DMS79 (cell line): ENCODE measurements around the gene PRPF40B.
A peak's percentile ranks its signal among the peaks of the same experiment; 100 is the strongest.

Experiments used
- DNase-seq: peaks from one replicate; lab custom pipeline; 2025; lab: John Stamatoyannopoulos, UW

Gene PRPF40B

GRCh38 chr12:49659753-49660152, 36.4 kb downstream of the PRPF40B start:
- DNase-seq, result no peak

- DNase-seq, result no peak
Measured at GRCh38 chr12:49661191-49661590, 37.8 kb downstream of the PRPF40B start.

GRCh38 chr12:49661746-49662145, 38.4 kb downstream of the PRPF40B start:
- no peak for DNase-seq

GRCh38 chr12:49662998-49663843, 39.9 kb downstream of the PRPF40B start:
- DNase-seq, result no peak

GRCh38 chr12:49664167-49664566, 40.8 kb downstream of the PRPF40B start:
- DNase-seq, result no peak

GRCh38 chr12:49664591-49665239, 41.4 kb downstream of the PRPF40B start:
- no peak for DNase-seq

- DNase-seq, result no peak
Measured at GRCh38 chr12:49665384-49665783, 42.0 kb downstream of the PRPF40B start.

DNA sequence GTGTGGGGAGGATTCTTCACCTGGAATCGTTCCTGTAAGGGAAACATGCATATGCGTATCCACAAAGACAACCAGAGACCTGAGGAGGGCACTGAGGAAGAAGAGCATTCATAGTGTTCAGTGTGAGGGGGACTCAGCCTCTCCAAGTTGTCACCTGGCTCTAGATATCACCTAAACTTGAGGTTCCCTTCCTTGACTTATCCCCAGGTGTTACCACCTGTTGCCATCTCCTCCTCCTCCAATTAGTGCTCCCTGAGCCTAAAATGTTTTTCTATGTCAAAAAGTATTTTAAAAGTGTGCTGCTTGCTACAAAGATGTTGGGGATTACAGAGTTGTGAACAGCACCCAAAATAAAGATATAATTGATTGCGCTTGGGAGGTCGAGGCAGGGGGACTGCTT, 42.8 kb downstream of the PRPF40B start:
- no peak for DNase-seq

DNA sequence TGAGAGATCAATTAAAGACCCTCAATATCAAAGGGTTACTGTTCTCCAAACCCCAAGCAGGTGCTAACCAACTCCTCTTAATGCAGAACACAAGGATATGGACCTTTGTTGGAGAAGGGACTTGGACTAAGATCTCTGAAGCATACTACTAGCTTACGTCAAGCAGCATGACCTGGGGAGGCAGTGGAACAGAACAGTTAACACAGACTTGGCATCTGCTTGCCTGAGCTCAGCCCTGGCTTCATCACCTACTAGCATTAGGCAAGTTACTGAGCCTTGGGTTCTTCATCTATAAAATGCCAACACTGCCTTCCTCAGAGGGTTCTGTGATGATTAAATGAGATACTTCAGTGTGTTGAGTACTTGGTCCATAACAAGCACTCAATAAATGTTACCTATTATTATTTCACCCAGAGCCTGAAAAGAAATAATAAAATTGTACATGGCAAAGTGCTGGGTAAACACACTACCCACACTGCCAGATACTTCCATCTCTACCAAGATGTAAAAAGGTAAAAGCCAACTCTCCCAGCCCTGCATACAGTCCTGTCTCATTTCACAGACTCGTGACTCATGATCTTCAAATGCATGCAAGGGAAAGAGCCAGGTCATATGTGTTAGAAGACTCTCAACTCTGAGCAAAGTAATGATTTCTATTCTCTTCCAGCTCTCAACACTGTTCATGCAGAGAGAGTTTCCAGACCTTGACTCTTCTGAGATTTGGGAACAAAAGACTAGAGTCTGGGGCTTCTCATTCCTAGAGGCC, 44.1 kb downstream of the PRPF40B start:
- DNase-seq, result no peak

- no peak for DNase-seq
Measured at GRCh38 chr12:49669796-49670195, 46.4 kb downstream of the PRPF40B start.

DNA sequence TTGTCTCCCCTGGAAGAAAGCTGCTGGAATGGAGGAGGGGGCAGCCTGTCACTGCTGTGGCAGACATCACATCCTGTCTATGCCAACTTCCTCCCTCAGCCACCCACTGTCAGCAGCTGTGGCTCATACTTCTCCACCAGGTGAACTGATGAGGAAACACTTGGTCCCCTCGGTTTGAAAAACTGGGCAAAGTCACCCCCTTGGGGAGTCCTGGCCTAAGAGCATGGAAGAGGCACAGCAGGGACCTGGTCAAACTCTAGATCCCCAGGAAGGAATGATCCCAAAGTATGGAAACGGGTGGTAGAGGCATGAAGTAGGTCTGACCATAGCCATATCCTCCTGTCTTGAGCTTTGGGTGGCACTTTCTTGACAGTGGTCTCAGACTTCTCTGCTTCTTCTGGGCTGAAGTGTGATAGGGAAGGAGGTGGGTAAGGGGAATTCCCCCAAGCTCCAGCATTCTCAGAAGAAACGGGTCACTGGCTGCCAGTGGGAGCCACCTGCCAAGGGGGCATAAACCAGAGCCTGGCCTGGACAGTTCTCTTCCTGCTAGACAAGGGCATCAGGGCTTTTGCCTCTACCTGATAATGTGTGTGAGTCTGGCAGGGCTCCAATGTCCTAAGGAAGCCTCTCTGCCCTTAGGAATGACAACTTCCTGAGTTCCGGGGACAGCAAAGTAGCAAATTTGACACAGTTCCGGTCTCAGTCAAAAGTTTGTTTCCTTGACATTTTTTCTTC, 47.8 kb downstream of the PRPF40B start:
- DNase-seq, result no peak

DNA sequence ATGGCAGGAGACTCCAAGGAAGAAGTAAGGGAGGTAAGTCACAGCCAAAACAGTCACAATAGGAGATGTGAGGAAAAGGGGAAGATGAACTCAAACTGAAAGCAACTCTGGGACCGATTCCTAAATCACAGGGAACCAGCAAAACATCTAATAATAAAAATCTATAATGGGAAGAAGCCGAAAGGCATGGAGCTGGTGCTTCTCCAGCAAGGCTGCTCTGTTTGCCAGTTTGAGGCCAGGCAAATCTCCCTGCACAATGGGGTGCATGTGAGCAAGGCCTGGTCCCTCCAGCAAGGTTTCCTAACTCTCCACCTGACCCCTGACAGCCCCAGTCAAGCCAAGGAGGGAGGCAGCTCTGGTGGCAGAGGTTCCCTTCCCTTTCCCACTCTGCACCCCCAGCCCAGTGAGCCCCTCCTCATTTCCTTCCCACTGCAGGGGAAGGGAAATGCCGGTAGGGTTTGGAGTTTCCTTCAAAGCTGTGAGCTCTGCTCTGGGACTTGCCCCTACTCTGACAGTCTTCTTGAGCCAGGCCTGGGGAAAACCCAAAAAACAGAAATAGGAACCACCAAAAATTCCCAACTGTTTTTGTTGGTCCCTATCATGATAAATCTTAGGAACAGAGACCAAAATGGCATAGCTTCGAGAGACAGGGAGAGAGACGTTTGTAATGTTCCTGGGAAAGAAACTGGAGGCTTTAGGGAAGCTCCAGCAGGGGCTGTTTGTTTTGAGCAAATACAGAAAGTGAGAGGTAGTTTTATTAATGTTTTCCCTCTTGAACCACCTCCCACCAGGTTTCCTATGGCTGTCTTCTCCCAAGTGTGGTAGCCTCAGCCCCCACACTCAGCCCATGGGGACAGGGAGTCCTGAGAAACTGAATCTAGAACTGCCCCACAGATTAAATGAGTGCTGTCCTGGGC, 49.2 kb downstream of the PRPF40B start:
- no peak for DNase-seq

DNA sequence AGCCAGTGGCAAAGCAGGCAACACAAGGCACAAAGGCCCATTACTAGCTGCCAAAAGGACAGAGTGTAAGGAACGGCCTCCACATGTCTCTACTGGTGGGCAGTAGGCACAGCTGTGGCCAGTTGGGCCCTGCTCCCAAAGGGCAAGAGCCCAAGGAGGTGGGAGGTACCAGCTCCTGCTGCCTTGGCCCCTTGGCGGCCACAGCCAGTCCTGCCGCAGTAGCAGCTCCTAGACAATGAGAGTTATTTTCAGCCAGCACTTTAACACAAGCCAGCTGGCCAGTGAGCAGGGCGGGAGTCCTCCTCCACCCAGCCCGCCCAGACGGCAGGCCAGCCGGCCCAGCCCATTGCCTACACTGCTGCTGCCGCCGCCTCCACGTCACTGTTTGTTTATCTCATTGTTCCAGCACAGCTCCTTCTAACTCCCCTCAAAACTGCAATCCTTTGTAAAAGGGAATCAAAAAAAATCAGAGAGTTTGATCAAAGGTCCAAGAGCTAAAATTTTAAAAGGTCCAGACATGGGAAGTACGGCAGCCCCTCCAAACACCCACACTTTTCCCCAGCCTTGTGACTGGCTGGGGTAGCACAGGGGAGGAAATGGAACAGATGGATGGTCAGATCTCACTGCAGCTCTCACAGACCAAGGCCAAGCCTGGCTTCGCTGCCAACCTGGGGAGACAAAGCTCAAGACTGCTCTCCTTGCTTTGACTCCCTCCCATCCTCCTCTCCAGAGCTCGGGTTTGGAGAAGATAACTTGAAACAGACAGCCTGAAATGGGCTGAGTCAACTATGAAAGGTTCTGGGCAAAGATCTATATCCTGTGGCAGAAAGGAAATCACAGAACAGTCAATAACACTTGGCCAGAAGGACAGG, 50.3 kb downstream of the PRPF40B start:
- peak; percentile 64 for DNase-seq

- DNase-seq, result peak; percentile 93
Measured at GRCh38 chr12:49674318-49674981, 51.1 kb downstream of the PRPF40B start.

DNA sequence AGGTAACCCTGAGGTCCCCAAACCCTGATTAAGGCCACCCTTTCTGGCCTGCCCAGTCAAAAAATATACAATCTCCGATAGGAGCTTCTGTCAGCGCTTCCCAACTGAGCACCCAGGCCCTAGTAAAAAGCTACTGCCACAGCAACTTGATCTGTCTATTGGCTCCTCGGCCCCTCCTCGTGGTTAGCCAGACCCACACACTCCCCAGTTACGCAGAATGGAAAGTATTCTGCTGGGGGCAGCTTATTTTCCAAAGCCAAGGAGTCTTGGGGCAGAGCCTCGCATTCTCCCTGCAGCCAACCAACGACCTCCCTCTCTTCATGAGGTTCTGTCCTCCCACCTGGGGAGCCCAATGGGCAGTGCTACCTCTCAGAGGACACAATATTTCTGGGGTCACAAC, 51.8 kb downstream of the PRPF40B start:
- DNase-seq, result no peak

GRCh38 chr12:49678711-49679110, 55.4 kb downstream of the PRPF40B start:
- DNase-seq, result no peak

DNA sequence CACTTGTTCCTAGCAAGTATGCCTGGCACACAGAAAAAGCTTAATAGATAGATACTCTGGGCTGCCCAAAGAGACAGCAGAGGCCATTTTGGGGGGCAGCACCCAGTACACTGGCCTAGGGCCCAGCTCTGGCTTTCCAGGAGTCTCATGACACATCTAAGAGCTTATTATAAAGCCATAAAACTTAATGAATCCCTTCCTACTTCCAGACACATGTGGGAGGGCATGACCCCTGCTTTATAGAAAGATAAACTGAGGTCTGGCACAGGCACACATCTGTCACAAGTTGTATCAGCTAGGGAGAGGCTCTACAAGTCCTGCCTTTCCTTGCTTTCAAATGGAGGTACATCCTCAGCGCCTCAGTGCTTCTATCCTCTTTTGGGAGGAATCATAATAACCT, 56.7 kb downstream of the PRPF40B start:
- no peak for DNase-seq

DNA sequence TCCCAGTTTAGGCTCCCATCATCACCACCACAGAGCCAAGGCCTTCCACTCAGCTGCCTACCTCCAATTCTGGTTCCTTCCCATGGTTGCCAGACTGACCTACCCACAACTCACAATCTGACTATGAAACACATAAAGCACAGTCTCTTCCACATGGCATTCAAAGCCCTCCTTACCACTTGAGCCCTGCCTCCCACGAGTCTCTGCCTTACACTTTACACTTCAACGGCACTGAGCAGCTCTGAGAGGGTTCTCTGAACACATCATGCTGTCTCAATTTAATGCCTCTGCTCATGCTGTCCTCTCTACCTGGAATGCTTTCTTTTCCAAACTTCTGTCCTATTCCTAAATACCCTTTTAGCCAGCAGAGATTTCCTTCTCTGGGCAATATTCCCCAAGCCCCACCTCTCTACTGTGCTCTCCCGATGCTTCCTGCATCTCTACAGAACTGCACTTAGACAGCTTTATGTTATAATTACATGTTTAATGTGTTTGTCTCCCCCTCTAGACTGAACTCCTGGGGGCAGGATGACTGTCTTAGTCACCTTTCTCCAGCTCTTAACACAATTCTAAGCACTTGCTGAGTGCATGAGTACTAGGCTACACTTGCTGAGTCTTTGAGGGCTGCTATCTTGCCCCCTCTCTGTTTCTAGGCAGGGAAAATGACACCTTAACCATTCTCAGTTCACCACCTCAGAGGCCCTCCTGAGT, 60.4 kb downstream of the PRPF40B start:
- DNase-seq, result peak; percentile 32
